IPS-20b (cell line): ENCODE measurements around the gene DIAPH1.

Experiments
- H3K27ac ChIP-seq: one replicate; pipeline ENCODE4 v1.5.1; 2013; ENCODE audit warnings: low read length
- H3K27me3 ChIP-seq: 2 replicates; pipeline ENCODE4 v1.6.1; 2013; ENCODE audit warnings: mild to moderate bottlenecking, low read length, inconsistent platforms; ENCODE audit not compliant: insufficient read depth
- H3K36me3 ChIP-seq: 2 replicates; pipeline ENCODE4 v1.6.1; 2013; ENCODE audit warnings: low read depth, mild to moderate bottlenecking, inconsistent platforms, low read length, moderate library complexity; ENCODE audit not compliant: insufficient read depth
- H3K4me1 ChIP-seq: 2 replicates; pipeline ENCODE4 v1.6.1; 2013; ENCODE audit warnings: mild to moderate bottlenecking, control low read depth, inconsistent platforms, low read length, moderate library complexity; ENCODE audit not compliant: insufficient read depth
- H3K4me3 ChIP-seq: 2 replicates; pipeline ENCODE4 v1.5.1; 2013; ENCODE audit warnings: mild to moderate bottlenecking, low read length, inconsistent platforms
- H3K9ac ChIP-seq: 2 replicates; pipeline ENCODE4 v1.6.1; 2013; ENCODE audit warnings: low read depth, mild to moderate bottlenecking, inconsistent platforms, low read length, moderate library complexity
- H3K9me3 ChIP-seq: 2 replicates; pipeline ENCODE4 v1.6.1; 2013; ENCODE audit warnings: mild to moderate bottlenecking, low read depth, low read length, inconsistent platforms; ENCODE audit not compliant: insufficient read depth

DIAPH1 gene

DNA sequence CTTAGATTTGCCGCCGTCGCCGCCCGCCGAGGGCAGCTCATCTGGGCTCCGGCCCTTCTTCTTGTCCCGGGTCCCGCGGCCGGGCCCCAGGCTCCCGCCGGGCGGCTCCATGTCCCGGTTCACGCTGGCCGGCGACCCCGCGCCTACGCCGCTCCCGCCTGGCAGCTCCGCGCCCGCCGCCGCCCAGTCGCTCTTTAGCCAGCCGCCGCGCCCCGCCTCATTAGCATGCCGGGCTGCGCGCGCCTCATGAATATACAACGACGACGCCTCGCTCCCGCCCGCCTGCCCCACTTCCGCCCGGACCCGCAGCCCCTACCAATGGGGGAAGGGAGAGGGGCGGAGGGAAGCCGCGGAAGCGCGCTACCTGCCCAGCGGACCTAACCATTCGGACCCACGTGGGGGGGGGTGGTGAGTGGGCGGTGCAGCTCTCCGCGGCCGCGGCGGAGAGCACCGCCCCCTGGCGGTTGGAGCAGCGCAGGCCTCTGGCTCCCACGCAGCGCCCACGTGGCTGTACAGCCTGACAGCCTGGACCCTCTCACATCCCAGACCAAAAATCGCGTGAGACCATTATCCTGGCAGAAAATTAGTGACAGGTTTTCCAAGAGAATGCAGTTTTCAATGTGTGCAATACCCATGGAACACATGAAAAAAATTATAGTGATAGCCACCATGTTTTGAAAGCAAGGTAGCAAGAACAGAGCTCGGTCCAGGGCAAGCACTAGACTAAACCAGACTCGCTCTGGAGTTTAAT lies at the start of gene DIAPH1:
DIAPH1 (minus strand) TSS at position 197 of the 751 bp plus-strand sequence; CDS start at position 111, 86 bp downstream.
- Histone ChIP-seq H3K27ac (peak within 1 kb of the TSS; percentile 8), H3K9ac (peak within 1 kb of the TSS; percentile 90), H3K4me3 (peak within 1 kb of the TSS; percentile 78), H3K4me1 (peaks cover 19% of the 10 kb centered on the region; the same call in 1 of the 2 replicates), H3K36me3 (peaks cover 52% of the 10 kb centered on the region), H3K27me3 (no peaks in the 10 kb centered on the region), H3K9me3 (no peaks in the 10 kb centered on the region)

GRCh38 chr5:141665995-141666940 lies 47.5 kb upstream of the DIAPH1 start:
- Histone ChIP-seq H3K9ac (no peak overlapping the region), H3K27me3 (no peaks in the 10 kb centered on the region), H3K27ac (no peak overlapping the region), H3K4me3 (no peak overlapping the region), H3K36me3 (peaks cover 68% of the 10 kb centered on the region), H3K9me3 (no peaks in the 10 kb centered on the region), H3K4me1 (no peaks in the 10 kb centered on the region)

- Histone ChIP-seq H3K9ac (no peak overlapping the region), H3K4me3 (no peak overlapping the region), H3K4me1 (no peaks in the 10 kb centered on the region), H3K9me3 (no peaks in the 10 kb centered on the region), H3K27ac (no peak overlapping the region), H3K36me3 (peaks cover 60% of the 10 kb centered on the region), H3K27me3 (no peaks in the 10 kb centered on the region)
Measured at GRCh38 chr5:141664733-141665461, 46.1 kb upstream of the DIAPH1 start.

DNA sequence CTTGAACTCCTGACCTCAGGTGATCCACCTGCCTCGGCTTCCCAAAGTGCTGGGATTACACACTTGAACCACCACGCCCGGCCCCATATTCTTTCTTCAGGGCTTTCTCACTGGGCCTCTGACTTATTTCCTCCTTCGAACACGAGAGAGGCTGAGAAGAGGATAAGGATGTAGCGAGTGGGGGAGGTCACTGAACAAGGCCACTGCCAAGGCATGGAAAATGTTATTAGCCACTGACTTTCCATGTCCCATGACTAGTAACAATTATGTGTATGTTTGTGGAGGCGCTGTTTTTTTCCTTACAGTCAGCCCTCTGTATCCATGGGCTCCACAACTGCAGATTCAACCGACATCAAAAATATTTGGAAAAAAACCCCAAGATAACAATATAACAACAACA lies 44.7 kb upstream of the DIAPH1 start:
- Histone ChIP-seq H3K4me3 (no peak overlapping the region), H3K4me1 (no peaks in the 10 kb centered on the region), H3K9ac (no peak overlapping the region), H3K27ac (no peak overlapping the region), H3K9me3 (no peaks in the 10 kb centered on the region), H3K27me3 (no peaks in the 10 kb centered on the region), H3K36me3 (peaks cover 59% of the 10 kb centered on the region)

DNA sequence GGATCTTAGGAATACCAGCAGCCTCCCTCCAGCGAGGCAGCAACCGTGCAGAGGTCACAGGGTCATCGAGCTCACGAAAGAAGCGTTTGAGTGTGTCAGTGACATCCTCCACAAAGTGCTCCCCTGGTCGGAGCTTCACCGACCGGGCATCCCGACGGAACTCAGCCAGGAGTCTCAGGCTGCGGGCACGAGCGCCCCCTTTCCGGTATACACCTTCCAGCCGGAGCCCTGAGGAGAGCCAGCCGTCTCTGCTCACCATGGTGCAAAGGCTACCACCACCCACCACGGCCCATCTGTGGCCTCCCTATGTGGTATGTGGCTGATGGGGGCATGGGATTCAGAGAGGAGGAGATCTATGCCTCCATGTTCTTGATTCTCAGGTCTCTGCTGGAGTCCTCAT lies 43.2 kb upstream of the DIAPH1 start:
- Histone ChIP-seq H3K9me3 (no peaks in the 10 kb centered on the region), H3K4me1 (no peaks in the 10 kb centered on the region), H3K27me3 (no peaks in the 10 kb centered on the region), H3K27ac (no peak overlapping the region), H3K36me3 (peaks cover 69% of the 10 kb centered on the region), H3K9ac (no peak overlapping the region), H3K4me3 (no peak overlapping the region)

DNA sequence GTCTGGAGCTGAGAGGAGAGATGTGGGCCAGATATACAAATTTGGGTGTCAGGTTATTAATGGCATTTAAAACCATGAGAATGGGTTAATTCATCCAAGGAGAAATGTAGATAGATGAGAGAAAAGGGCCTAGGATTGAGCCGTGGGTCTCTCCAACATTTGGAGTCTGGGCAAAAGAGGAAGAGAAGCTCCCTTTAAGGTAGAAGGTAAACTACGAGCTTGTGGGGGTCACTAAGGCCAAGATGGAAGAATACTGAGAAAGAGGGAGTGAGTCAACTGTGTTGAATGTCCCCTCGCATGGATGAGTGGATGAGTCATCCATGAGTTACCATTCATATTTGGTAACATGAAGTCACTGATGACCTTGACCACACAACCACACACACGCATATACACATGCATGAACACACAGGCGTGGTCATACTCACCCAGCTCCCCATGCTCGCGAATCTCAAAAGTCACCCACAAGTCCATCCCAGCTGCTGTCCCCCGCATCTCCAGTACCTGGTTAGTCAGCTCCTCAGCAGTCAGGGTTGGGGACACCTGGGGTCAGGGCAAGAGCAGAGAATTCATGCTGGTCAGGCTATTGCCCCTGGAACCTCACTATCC lies 39.2 kb upstream of the DIAPH1 start:
- no peaks in the 10 kb centered on the region for H3K9me3 ChIP-seq
- H3K4me1 ChIP-seq: no peaks in the 10 kb centered on the region
- no peaks in the 10 kb centered on the region for H3K27me3 ChIP-seq
- H3K36me3 ChIP-seq: peaks cover 86% of the 10 kb centered on the region
- no peak overlapping the region for H3K9ac ChIP-seq
- H3K4me3 ChIP-seq: no peak overlapping the region
- no peak overlapping the region for H3K27ac ChIP-seq

DNA sequence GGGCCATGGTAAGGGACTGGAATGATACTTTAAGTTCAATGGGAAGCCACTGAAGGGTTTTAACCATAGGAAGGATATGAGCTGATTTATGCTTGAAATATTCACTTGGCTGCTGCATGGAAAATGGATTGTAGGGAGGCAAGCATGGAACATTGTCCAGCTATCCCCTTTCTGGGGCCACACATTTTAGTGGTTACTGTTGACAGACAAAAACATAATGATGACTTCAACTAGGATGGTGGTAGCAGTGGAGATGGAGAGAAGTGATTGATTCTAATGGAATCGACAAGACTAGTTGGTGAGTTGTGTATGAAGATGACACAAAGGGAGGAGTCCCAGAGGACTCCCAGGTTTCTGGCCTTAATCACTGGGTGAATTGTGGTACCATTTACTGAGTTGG lies 38.6 kb upstream of the DIAPH1 start:
- no peaks in the 10 kb centered on the region for H3K9me3 ChIP-seq
- no peaks in the 10 kb centered on the region for H3K27me3 ChIP-seq
- no peak overlapping the region for H3K9ac ChIP-seq
- H3K4me3 ChIP-seq: no peak overlapping the region
- H3K36me3 ChIP-seq: peaks cover 79% of the 10 kb centered on the region
- H3K27ac ChIP-seq: no peak overlapping the region
- H3K4me1 ChIP-seq: no peaks in the 10 kb centered on the region

GRCh38 chr5:141656396-141656795 lies 37.6 kb upstream of the DIAPH1 start:
- no peak overlapping the region for H3K9ac ChIP-seq
- H3K4me3 ChIP-seq: no peak overlapping the region
- peaks cover 6% of the 10 kb centered on the region; the same call in 1 of the 2 replicates for H3K4me1 ChIP-seq
- no peaks in the 10 kb centered on the region for H3K27me3 ChIP-seq
- peaks cover 70% of the 10 kb centered on the region for H3K36me3 ChIP-seq
- H3K27ac ChIP-seq: no peak overlapping the region
- H3K9me3 ChIP-seq: no peaks in the 10 kb centered on the region

DNA sequence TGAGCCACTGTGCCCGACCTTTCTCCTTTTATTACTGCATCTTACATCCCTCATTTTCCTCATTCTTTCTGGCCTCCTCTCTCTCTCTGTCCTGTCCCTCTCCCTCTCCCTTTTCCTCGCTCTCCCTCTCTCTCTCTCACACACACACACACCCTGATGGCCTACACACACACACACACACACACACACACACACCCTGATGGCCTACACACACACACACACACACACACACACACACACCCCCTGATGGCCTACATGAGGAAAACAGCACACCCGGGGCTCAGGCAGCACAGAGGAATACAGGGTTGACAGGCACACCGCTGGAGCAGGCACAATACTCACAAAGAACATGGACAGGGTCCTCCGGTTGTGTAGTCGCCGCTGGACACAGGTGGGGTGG lies 36.2 kb upstream of the DIAPH1 start:
- H3K9ac ChIP-seq: no peak overlapping the region

DNA sequence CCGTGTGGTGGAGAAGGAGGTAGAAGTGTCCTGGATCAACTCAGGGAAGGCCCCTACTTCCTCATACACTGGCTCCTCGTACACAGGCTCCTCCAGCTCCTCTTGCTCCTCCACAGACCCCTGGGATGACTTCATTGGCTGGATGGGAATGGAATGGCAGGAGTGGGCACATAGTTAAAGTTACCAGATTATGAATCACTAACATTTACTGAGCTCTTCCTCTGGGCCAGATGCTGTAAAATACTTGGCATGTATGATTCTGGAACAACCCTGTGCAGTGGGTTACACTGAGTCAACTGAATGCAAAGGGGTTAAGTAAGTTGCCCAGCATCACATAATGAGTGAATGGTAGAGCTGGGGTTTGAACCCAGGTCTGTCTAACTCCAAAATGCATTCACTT lies 35.5 kb upstream of the DIAPH1 start:
- Histone ChIP-seq H3K36me3 (peaks cover 57% of the 10 kb centered on the region), H3K9me3 (no peaks in the 10 kb centered on the region), H3K4me3 (no peak overlapping the region), H3K4me1 (peaks cover 9% of the 10 kb centered on the region; the same call in 1 of the 2 replicates), H3K9ac (no peak overlapping the region), H3K27ac (no peak overlapping the region), H3K27me3 (no peaks in the 10 kb centered on the region)

More for the DNA sequence above, 36.2 kb upstream of the DIAPH1 start:
- H3K27ac ChIP-seq: no peak overlapping the region
- no peaks in the 10 kb centered on the region for H3K27me3 ChIP-seq
- peaks cover 65% of the 10 kb centered on the region for H3K36me3 ChIP-seq
- peaks cover 9% of the 10 kb centered on the region; the same call in 1 of the 2 replicates for H3K4me1 ChIP-seq
- no peaks in the 10 kb centered on the region for H3K9me3 ChIP-seq
- H3K4me3 ChIP-seq: no peak overlapping the region

DNA sequence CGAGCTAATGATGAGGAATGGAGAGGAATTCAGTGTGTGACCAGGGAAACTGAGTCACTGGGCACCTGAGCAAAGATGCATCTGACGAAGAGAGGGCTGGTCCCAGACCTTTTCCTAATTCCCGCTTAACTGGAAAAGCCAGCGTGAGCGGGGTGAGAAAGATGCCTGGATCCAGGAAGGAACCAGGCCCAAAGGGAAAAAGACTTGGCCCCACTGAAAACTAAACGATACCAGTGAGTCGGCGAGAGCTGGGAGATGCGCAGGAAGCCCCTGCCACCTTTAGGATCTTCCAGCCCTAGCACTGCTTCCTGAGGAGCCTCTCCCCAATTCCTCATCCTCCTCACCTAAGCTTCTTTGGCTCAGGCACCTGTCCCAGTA lies 32.9 kb upstream of the DIAPH1 start:
- Histone ChIP-seq H3K4me1 (peaks cover 9% of the 10 kb centered on the region; the same call in 1 of the 2 replicates), H3K27me3 (no peaks in the 10 kb centered on the region), H3K9ac (peak overlapping the region; percentile 55; the same call in 1 of the 2 replicates), H3K36me3 (peaks cover 43% of the 10 kb centered on the region), H3K27ac (no peak overlapping the region), H3K4me3 (peak overlapping the region; percentile 84), H3K9me3 (no peaks in the 10 kb centered on the region)
